GM12878 (cell line): ENCODE results near the gene TP53BP1. TPM values are rescaled to one million over a fixed set of nuclear protein-coding genes. Genes with fewer than 3 reads are reported as not detected.

ENCODE experiments used
- ATAC-seq: fragments of 200-7000 bp; cut with Tn5 transposase; 3 replicates; pipeline ENCODE4 v1.9.1; 2020; ENCODE audit warnings: mild to moderate bottlenecking, moderate library complexity
- BruUV-seq: library from RNA; stranded (reverse); fragments of 400-500 nt; replicated peaks from 2 replicates; lab custom pipeline; 2021; lab: Mats Ljungman, UMichigan
- CTCF ChIA-PET: fragments of 300-600 bp; sonication (Branson Sonifier 250); formaldehyde crosslinking; extraction: SDS; loops from one replicate; lab custom pipeline; 2021; ENCODE audit warnings: inconsistent platforms; lab: Yijun Ruan, JAX
- POLR2A ChIA-PET: fragments of 350-600 bp; formaldehyde crosslinking; extraction: SDS; loops from one replicate; lab custom pipeline; 2021; ENCODE audit warnings: inconsistent platforms; lab: Charles Lee
- RAD21 ChIA-PET: fragments of 300-600 bp; sonication (Branson Sonifier 250); formaldehyde crosslinking; loops from one replicate; lab custom pipeline; 2023; ENCODE audit warnings: antibody characterized with exemption; ENCODE audit not compliant: unreplicated experiment; lab: Charles Lee
- SMC1A ChIA-PET: fragments of 300-600 bp; sonication (Branson Sonifier 250); formaldehyde crosslinking; loops from one replicate; lab custom pipeline; 2023; ENCODE audit not compliant: unreplicated experiment, uncharacterized antibody; lab: Charles Lee
- DNase-seq: peaks from one replicate; pipeline ENCODE4 v3.0.0-alpha.2; 2011; ENCODE audit warnings: low read depth, low spot score
- FAIRE-seq: peaks from 3 replicates; lab custom pipeline; 2011; peaks lifted over from hg19 to GRCh38; lab: Jason Lieb, UNC
- H2AFZ ChIP-seq: 2 replicates; pipeline ENCODE4 v1.6.0; 2011; ENCODE audit warnings: low read depth, low read length, control low read depth; ENCODE audit not compliant: control insufficient read depth
- H3K27ac ChIP-seq: 2 replicates; pipeline ENCODE4 v1.5.1; 2011; ENCODE audit warnings: control low read depth; ENCODE audit not compliant: control insufficient read depth, insufficient read depth
- H3K27me3 ChIP-seq, 2 experiments: replicated peaks in 1 of 2; 2 replicates each; pipeline versions ENCODE4 v1.6.0 to v1.6.1; 2011; ENCODE audit warnings: low read length in 1 of 2; ENCODE audit not compliant: control insufficient read depth in 2 of 2, insufficient read depth in 2 of 2
- H3K36me3 ChIP-seq, 2 experiments: 2 replicates each; pipeline ENCODE4 v1.5.1; 2011; ENCODE audit warnings: low read length in 1 of 2; ENCODE audit not compliant: control insufficient read depth in 2 of 2, insufficient read depth in 2 of 2
- H3K4me1 ChIP-seq: 2 replicates; pipeline ENCODE4 v1.6.1; 2011; ENCODE audit warnings: mild to moderate bottlenecking, low read length, moderate library complexity, mixed read lengths; ENCODE audit not compliant: control insufficient read depth, insufficient read depth
- H3K4me2 ChIP-seq: 2 replicates; pipeline ENCODE4 v1.6.0; 2011; ENCODE audit warnings: control low read depth; ENCODE audit not compliant: control insufficient read depth, insufficient read depth
- H3K4me3 ChIP-seq: fragments of 200-600 bp; sonication (generic); 2 replicates; pipeline ENCODE4 v1.5.1; 2016
- H3K79me2 ChIP-seq: 2 replicates; pipeline ENCODE4 v1.6.0; 2011; ENCODE audit warnings: low read length; ENCODE audit not compliant: control insufficient read depth, insufficient read depth
- H3K9ac ChIP-seq: 2 replicates; pipeline ENCODE4 v1.8.0; 2011; ENCODE audit warnings: low read length, control low read depth, mixed read lengths; ENCODE audit not compliant: control insufficient read depth, insufficient read depth
- H3K9me3 ChIP-seq: replicated peaks from 3 replicates; pipeline ENCODE4 v1.5.1; 2011; ENCODE audit warnings: mild to moderate bottlenecking, low read length; ENCODE audit not compliant: control insufficient read depth, insufficient read depth
- H4K20me1 ChIP-seq: 2 replicates; pipeline ENCODE4 v1.6.0; 2011; ENCODE audit not compliant: control insufficient read depth, insufficient read depth
- BMI1 ChIP-seq: fragments of 450-650 bp; IDR thresholded peaks from 2 replicates; pipeline ENCODE4 v1.6.1; 2016; ENCODE audit warnings: mild to moderate bottlenecking, moderate library complexity, borderline replicate concordance
- CEBPB ChIP-seq, 2 experiments: fragments of 150-350 bp in 1 of 2; IDR thresholded peaks; 2 replicates each; pipeline ENCODE4 v1.6.1; 2012 to 2014; ENCODE audit warnings: low read depth in 2 of 2, low read length in 2 of 2, borderline replicate concordance in 1 of 2, inconsistent platforms in 1 of 2
- CHD1 ChIP-seq: IDR thresholded peaks from 2 replicates; pipeline ENCODE4 v1.6.1; 2012; ENCODE audit warnings: low read depth, low read length, improper control_type of control experiment
- PAX8 ChIP-seq: fragments of 450-650 bp; IDR thresholded peaks from 2 replicates; pipeline ENCODE4 v1.6.1; 2017; ENCODE audit warnings: mild to moderate bottlenecking, moderate library complexity
- TARDBP ChIP-seq: IDR thresholded peaks from 2 replicates; pipeline ENCODE4 v1.6.1; 2016; ENCODE audit warnings: borderline replicate concordance
- TCF7 ChIP-seq: IDR thresholded peaks from 2 replicates; pipeline ENCODE4 v1.6.1; 2014; ENCODE audit warnings: antibody characterized with exemption, borderline replicate concordance
- WRNIP1 ChIP-seq: IDR thresholded peaks from 2 replicates; pipeline ENCODE4 v1.6.1; 2011; ENCODE audit warnings: low read depth, low read length, improper control_type of control experiment, borderline replicate concordance
- WGBS: methylation state at CpG from one replicate; pipeline ENCODE4 v1.1.6; 2016; ENCODE audit warnings: low lambda C conversion rate; ENCODE audit not compliant: insufficient replicate concordance, insufficient coverage; ENCODE audit errors: missing lambda C conversion rate; 5-methylcytosine and 5-hydroxymethylcytosine counted together
- in situ Hi-C: fragments of 300-500 bp; cut with MboI; formaldehyde crosslinking; loops from 9 replicates; pipeline ENCODE4 v1.14.3; 2018; ENCODE audit warnings: mixed read lengths
- intact Hi-C: fragments of 100-400 bp; cut with micrococcal nuclease; formaldehyde crosslinking; loops from one replicate; pipeline ENCODE4 v1.14.2; 2022; ENCODE audit not compliant: unreplicated experiment
- polyA plus RNA-seq, 11 experiments: library from polyadenylated mRNA; depleted of rRNA in 4 of 11; unstranded in 6 of 11; stranded (reverse) in 5 of 11; fragments of >200 nt; fragmentation: Nextera tagmentation in 4 of 11; fragmentation: Illumina TruSeq in 1 of 11; extraction: Ambion mirVana in 4 of 11; extraction: Trizol in 1 of 11; gene quantifications; 1 replicate in 1 of 11; 2 replicates in 10 of 11; pipeline versions ENCODE4 v1.2.1 to v1.2.3, GENCODE V29; 2011 to 2016; ENCODE audit warnings: inconsistent platforms in 2 of 11, missing spikeins in 2 of 11, low read depth in 1 of 11
- total RNA-seq, 4 experiments: library from RNA; depleted of rRNA in 3 of 4; stranded (reverse); fragments of >200 nt in 3 of 4; fragmentation: Illumina TruSeq in 1 of 4; extraction: Trizol in 1 of 4; gene quantifications; 2 replicates each; pipeline versions ENCODE4 v1.2.1 to v1.2.3, GENCODE V29; 2013 to 2021

The TP53BP1 gene
- total and polyA plus RNA-seq, 10 of the 15 experiments (the other 5 are each of a cell fraction or from before 2014, with no cell fraction given): 6.2 to 50.2 (median 19.3) TPM

DNA sequence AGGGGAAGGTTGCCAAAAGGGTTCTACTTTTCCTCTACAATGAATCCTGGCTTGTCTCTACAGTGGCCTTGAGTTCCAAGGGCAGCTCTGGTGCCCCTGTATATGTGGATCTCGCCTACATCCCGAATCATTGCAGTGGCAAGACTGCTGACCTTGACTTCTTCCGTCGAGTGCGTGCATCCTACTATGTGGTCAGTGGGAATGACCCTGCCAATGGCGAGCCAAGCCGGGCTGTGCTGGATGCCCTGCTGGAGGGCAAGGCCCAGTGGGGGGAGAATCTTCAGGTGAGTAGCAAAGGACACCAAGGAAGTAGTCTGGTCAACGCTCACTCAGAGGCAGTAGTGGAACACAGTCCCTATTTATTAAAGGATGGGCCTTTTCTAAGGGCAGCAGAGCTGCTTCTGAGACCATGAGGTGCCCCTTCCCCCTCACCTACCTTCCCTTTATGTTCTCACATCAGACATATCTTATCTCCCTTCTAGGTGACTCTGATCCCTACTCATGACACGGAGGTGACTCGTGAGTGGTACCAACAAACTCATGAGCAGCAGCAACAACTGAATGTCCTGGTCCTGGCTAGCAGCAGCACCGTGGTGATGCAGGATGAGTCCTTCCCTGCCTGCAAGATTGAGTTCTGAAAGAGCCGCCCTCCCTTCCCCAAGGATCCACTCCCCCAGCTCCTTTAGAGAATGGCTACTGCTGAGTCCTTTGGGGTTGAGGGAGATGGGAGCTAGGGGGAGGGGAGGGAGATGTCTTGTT is 36.8 kb upstream of the TP53BP1 start:
- Histone ChIP-seq H3K4me1 (no peaks in the 10 kb centered on the region), H3K4me2 (no peak overlapping the region), H3K4me3 (no peak overlapping the region), H3K9me3 (no peaks in the 10 kb centered on the region), H3K27ac (no peak overlapping the region), H4K20me1 (no peaks in the 10 kb centered on the region), H3K79me2 (no peaks in the 10 kb centered on the region), H3K36me3 (peaks cover 0 to 3% of the 10 kb centered on the region in 2 experiments; a peak in 3 of 4 replicates), H2AFZ (no peak overlapping the region), H3K27me3 (no peaks in the 10 kb centered on the region), H3K9ac (no peak overlapping the region)
- ChIA-PET CTCF (no interaction called here), RAD21 (no interaction called here), POLR2A (no interaction called here), SMC1A (no interaction called here)
- no TSS peak for BruUV-seq
- intact Hi-C loops: no loop called here
- 74% methylated on average over 12 of the region's 12 CpGs for WGBS
- no peak for TF ChIP-seq CHD1
- FAIRE-seq (no peak), ATAC-seq (no peak), DNase-seq (no peak)
- in situ Hi-C loops: loop anchor here (10.0 kb wide), 1 partner anchor 75 kb away; no protein-coding TSS in a partner anchor

DNA sequence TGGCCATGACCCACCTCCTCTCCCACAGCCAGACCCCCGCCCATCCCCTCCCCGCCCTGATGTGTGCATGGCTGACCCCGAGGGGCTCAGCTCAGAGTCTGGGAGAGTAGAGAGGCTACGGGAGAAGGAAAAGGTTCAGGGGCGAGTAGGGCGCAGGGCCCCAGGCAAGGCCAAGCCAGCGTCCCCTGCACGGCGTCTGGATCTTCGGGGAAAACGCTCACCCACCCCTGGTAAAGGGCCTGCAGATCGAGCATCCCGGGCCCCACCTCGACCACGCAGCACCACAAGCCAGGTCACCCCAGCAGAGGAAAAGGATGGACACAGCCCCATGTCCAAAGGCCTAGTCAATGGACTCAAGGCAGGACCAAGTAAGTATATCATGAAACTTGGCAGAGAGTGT is 36.2 kb upstream of the TP53BP1 start:
- FAIRE-seq (no peak), ATAC-seq (no peak), DNase-seq (no peak)
- H3K9ac ChIP-seq: no peak overlapping the region
- H3K79me2 ChIP-seq: no peaks in the 10 kb centered on the region
- ChIA-PET SMC1A (no interaction called here), POLR2A (no interaction called here), CTCF (no interaction called here), RAD21 (no interaction called here)
- no peak for TF ChIP-seq TCF7
- no peak for TF ChIP-seq WRNIP1
- TF ChIP-seq PAX8: no peak
- no peak for TF ChIP-seq BMI1
- no peak for TF ChIP-seq CEBPB (IDR thresholded peaks at IDR 0.05; ENCODE audit: borderline replicate concordance in 1 of 2, low read depth in 2 of 2, low read length in 2 of 2)
- no peak for TF ChIP-seq TARDBP
- H3K4me1 ChIP-seq: no peaks in the 10 kb centered on the region
- H3K36me3 ChIP-seq: no peaks in the 10 kb centered on the region; a peak in 2 of 4 replicates
- H4K20me1 ChIP-seq: no peaks in the 10 kb centered on the region
- no TSS peak for BruUV-seq
- H3K4me3 ChIP-seq: no peak overlapping the region
- H3K27me3 ChIP-seq: no peaks in the 10 kb centered on the region
- H3K4me2 ChIP-seq: no peak overlapping the region
- in situ Hi-C loops: no loop called here
- H3K9me3 ChIP-seq: no peaks in the 10 kb centered on the region
- no peak overlapping the region for H3K27ac ChIP-seq
- intact Hi-C loops: no loop called here
- 64% methylated on average over 15 of the region's 15 CpGs for WGBS
- no peak overlapping the region for H2AFZ ChIP-seq
